K562 (cell line): ENCODE data around the gene NRXN3. TPM values are rescaled to one million over a fixed set of nuclear protein-coding genes. Genes with fewer than 3 reads are reported as not detected.

ENCODE experiments used
- ATAC-seq: fragments of 200-7000 bp; cut with Tn5 transposase; 3 replicates; pipeline ENCODE4 v1.9.1; 2020; ENCODE audit warnings: moderate library complexity
- BruUV-seq: library from RNA; stranded (reverse); fragments of 400-500 nt; replicated peaks from 2 replicates; lab custom pipeline; 2021; lab: Mats Ljungman, UMichigan
- CTCF ChIA-PET: fragments of 300-600 bp; formaldehyde crosslinking; extraction: SDS; loops from one replicate; lab custom pipeline; 2021; ENCODE audit warnings: low intra/inter-chr PET ratio; lab: Yijun Ruan, JAX
- POLR2A ChIA-PET: fragments of 300-600, 350-650 bp; sonication (Branson Sonifier 250); formaldehyde crosslinking; extraction: SDS; loops from one replicate; lab custom pipeline; 2021; ENCODE audit warnings: antibody characterized with exemption, inconsistent platforms; lab: Yijun Ruan, JAX
- DNase-seq, 4 experiments: peaks; one replicate each; pipeline versions ENCODE4 v3.0.0 to v3.0.0-alpha.2; 2011 to 2018; ENCODE audit warnings: low spot score in 3 of 4, mixed read lengths in 3 of 4; ENCODE audit errors: extremely low read depth in 1 of 4
- FAIRE-seq: peaks from 2 replicates; lab custom pipeline; 2011; peaks lifted over from hg19 to GRCh38; lab: Jason Lieb, UNC
- H2AFZ ChIP-seq: 2 replicates; pipeline ENCODE4 v1.6.0; 2011; ENCODE audit warnings: low read depth, low read length, control low read depth, inconsistent platforms
- H3K27ac ChIP-seq: fragments of 200-600 bp; 3 replicates; pipeline ENCODE4 v1.8.0; 2011; ENCODE audit warnings: low read depth, mild to moderate bottlenecking, control low read depth, inconsistent platforms, low read length, moderate library complexity, mixed read lengths; ENCODE audit errors: extremely low read depth
- H3K27me3 ChIP-seq, 2 experiments: fragments of 300-600 bp in 1 of 2; 2 replicates in 1 of 2; 3 replicates in 1 of 2; pipeline versions ENCODE4 v1.6.0 to v1.8.0; 2011; ENCODE audit warnings: inconsistent platforms in 2 of 2, low read length in 2 of 2, mild to moderate bottlenecking in 1 of 2, mixed read lengths in 1 of 2, moderate library complexity in 1 of 2; ENCODE audit not compliant: control insufficient read depth in 2 of 2, insufficient read depth in 2 of 2
- H3K36me3 ChIP-seq: fragments of 300-600 bp; 3 replicates; pipeline ENCODE4 v1.8.0; 2011; ENCODE audit warnings: mild to moderate bottlenecking, low read length, inconsistent platforms; ENCODE audit not compliant: control insufficient read depth, insufficient read depth
- H3K4me1 ChIP-seq, 2 experiments: fragments of 200-600 bp in 1 of 2; replicated peaks in 1 of 2; 2 replicates in 1 of 2; 3 replicates in 1 of 2; pipeline versions ENCODE4 v1.5.1 to v1.8.0; 2011; ENCODE audit warnings: inconsistent platforms in 2 of 2, low read length in 2 of 2, mild to moderate bottlenecking in 1 of 2, mixed read lengths in 1 of 2, moderate library complexity in 1 of 2; ENCODE audit not compliant: control insufficient read depth in 2 of 2, insufficient read depth in 2 of 2
- H3K4me2 ChIP-seq: 2 replicates; pipeline ENCODE4 v1.6.1; 2011; ENCODE audit warnings: low read length, control low read depth, inconsistent platforms, mixed read lengths; ENCODE audit not compliant: insufficient read depth
- H3K4me3 ChIP-seq: fragments of 200-600 bp; sonication (generic), shearing (Covaris generic); 2 replicates; pipeline ENCODE4 v1.5.1; 2016; ENCODE audit warnings: control low read depth, inconsistent platforms
- H3K79me2 ChIP-seq: fragments of 200-600 bp; 3 replicates; pipeline ENCODE4 v1.8.0; 2011; ENCODE audit warnings: low read length, inconsistent platforms; ENCODE audit not compliant: control insufficient read depth, insufficient read depth
- H3K9ac ChIP-seq, 2 experiments: 2 replicates each; pipeline versions ENCODE4 v1.6.0 to v1.6.1; 2011; ENCODE audit warnings: low read depth in 2 of 2, low read length in 2 of 2, control low read depth in 1 of 2, inconsistent platforms in 1 of 2, mild to moderate bottlenecking in 1 of 2, mixed read lengths in 1 of 2; ENCODE audit not compliant: insufficient read depth in 1 of 2
- H3K9me1 ChIP-seq: one replicate; pipeline ENCODE4 v1.6.0; 2011; ENCODE audit warnings: inconsistent platforms, mild to moderate bottlenecking, low read length, moderate library complexity; ENCODE audit not compliant: control insufficient read depth, insufficient read depth
- H3K9me3 ChIP-seq: replicated peaks from 2 replicates; pipeline ENCODE4 v1.5.1; 2011; ENCODE audit warnings: low read depth, low read length, inconsistent platforms; ENCODE audit not compliant: control insufficient read depth, insufficient read depth
- H4K20me1 ChIP-seq: replicated peaks from 2 replicates; pipeline ENCODE4 v1.6.1; 2011; ENCODE audit warnings: low read length, inconsistent platforms, mixed read lengths; ENCODE audit not compliant: control insufficient read depth, insufficient read depth
- BRD4 ChIP-seq: fragments of 200-600 bp; sonication (generic); IDR thresholded peaks from 2 replicates; pipeline ENCODE4 v1.6.1; 2017; ENCODE audit warnings: inconsistent platforms
- CHAMP1 ChIP-seq: fragments of 450-650 bp; IDR thresholded peaks from 2 replicates; pipeline ENCODE4 v1.6.1; 2016; ENCODE audit warnings: mild to moderate bottlenecking
- E2F3 ChIP-seq: fragments of 250-450 bp; sonication (Bioruptor Pico); IDR thresholded peaks from 2 replicates; pipeline ENCODE4 v1.4.0; 2020; ENCODE audit warnings: mild to moderate bottlenecking
- GMEB1 ChIP-seq: fragments of 250-450 bp; sonication (Bioruptor Pico); IDR thresholded peaks from 2 replicates; pipeline ENCODE4 v1.4.0; 2020; ENCODE audit warnings: mild to moderate bottlenecking
- RBFOX2 ChIP-seq: fragments of 200-400 bp; formaldehyde crosslinking; IDR thresholded peaks from 2 replicates; pipeline ENCODE4 v1.6.1; 2017; ENCODE audit warnings: low read depth, mild to moderate bottlenecking, low read length, moderate library complexity
- RBM15 ChIP-seq: fragments of 200-400 bp; formaldehyde crosslinking; IDR thresholded peaks from 2 replicates; pipeline ENCODE4 v1.6.1; 2018; ENCODE audit warnings: mild to moderate bottlenecking, low read length, moderate library complexity; ENCODE audit not compliant: insufficient read depth
- RHOXF2B ChIP-seq: fragments of 250-450 bp; sonication (Bioruptor Pico); conservative IDR thresholded peaks from 2 replicates; pipeline ENCODE4 v1.5.1; 2021
- SAFB ChIP-seq: fragments of 200-400 bp; formaldehyde crosslinking; IDR thresholded peaks from 2 replicates; pipeline ENCODE4 v1.6.1; 2017; ENCODE audit warnings: low read depth, low read length, borderline replicate concordance
- TEAD1 ChIP-seq, 2 experiments: fragments of 450-650 bp in 1 of 2; sonication (generic) in 1 of 2; formaldehyde crosslinking; IDR thresholded peaks; 2 replicates each; pipeline versions ENCODE4 v1.4.0 to v1.8.0; 2020 to 2022; ENCODE audit warnings: mild to moderate bottlenecking in 2 of 2, missing genetic modification reagents in 1 of 2
- ZNF507 ChIP-seq: conservative IDR thresholded peaks from 2 replicates; pipeline ENCODE4 v1.6.1; 2017; ENCODE audit warnings: missing genetic modification characterization, missing compliant biosample characterization
- ZNF717 ChIP-seq: fragments of 250-450 bp; sonication (Bioruptor Pico); IDR thresholded peaks from 2 replicates; pipeline ENCODE4 v1.5.0; 2021
- WGBS: fragments of 100-300 bp; shearing (Covaris generic); methylation state at CpG from one replicate; pipeline ENCODE4 v1.1.6; 2016; ENCODE audit warnings: low coverage, mixed read lengths; ENCODE audit not compliant: insufficient coverage; ENCODE audit errors: missing lambda C conversion rate; 5-methylcytosine and 5-hydroxymethylcytosine counted together
- in situ Hi-C: fragments of 300-500 bp; cut with MboI; formaldehyde crosslinking; loops from 4 replicates; pipeline ENCODE4 v1.15.0; 2018; ENCODE audit warnings: inconsistent platforms, mixed read lengths
- intact Hi-C: fragments of 100-400 bp; cut with micrococcal nuclease; formaldehyde crosslinking; loops from 2 replicates; pipeline ENCODE4 v1.14.2; 2022
- polyA plus RNA-seq, 8 experiments: library from polyadenylated mRNA; depleted of rRNA in 4 of 8; stranded (reverse) in 5 of 8; unstranded in 3 of 8; fragments of >200 nt; fragmentation: Nextera tagmentation in 2 of 8; fragmentation: Illumina TruSeq in 1 of 8; extraction: Ambion mirVana in 2 of 8; extraction: Trizol in 1 of 8; gene quantifications; 2 replicates each; pipeline versions ENCODE4 v1.2.1 to v1.2.3, GENCODE V29; 2011 to 2014; ENCODE audit warnings: inconsistent platforms in 1 of 8, missing spikeins in 1 of 8
- total RNA-seq, 7 experiments: library from RNA; depleted of rRNA in 6 of 7; stranded (reverse); fragments of >200 nt in 6 of 7; fragmentation: Illumina TruSeq in 2 of 7; extraction: Trizol in 2 of 7; gene quantifications; 2 replicates each; pipeline versions ENCODE4 v1.2.1 to v1.2.3, GENCODE V29; 2011 to 2021; ENCODE audit warnings: low replicate concordance in 1 of 7
- TF ChIP-seq, protein P1 (sequence below): fragments of 450-650 bp; IDR thresholded peaks from one replicate; pipeline ENCODE4 v1.6.1; 2018; ENCODE audit warnings: mild to moderate bottlenecking, moderate library complexity; ENCODE audit not compliant: partially characterized antibody

The NRXN3 gene
- total and polyA plus RNA-seq, 9 of the 15 experiments (the other 6 are each of a cell fraction or from before 2014, with no cell fraction given): 0.09 TPM; not detected in 8

GRCh38 chr14:79082883-79083282, 912.7 kb downstream of the NRXN3 start:
- H3K4me1 ChIP-seq: no peaks in the 10 kb centered on the region
- H3K9me3 ChIP-seq: no peaks in the 10 kb centered on the region
- H3K9ac ChIP-seq: no peak overlapping the region
- no peak overlapping the region for H2AFZ ChIP-seq
- no peaks in the 10 kb centered on the region for H3K36me3 ChIP-seq
- H3K4me2 ChIP-seq: no peak overlapping the region
- H3K4me3 ChIP-seq: no peak overlapping the region
- H3K79me2 ChIP-seq: no peaks in the 10 kb centered on the region
- H3K27me3 ChIP-seq: no peaks in the 10 kb centered on the region
- ChIA-PET CTCF (no interaction called here), POLR2A (no interaction called here)
- H4K20me1 ChIP-seq: no peaks in the 10 kb centered on the region
- in situ Hi-C loops: no loop called here
- DNase-seq (no peak), ATAC-seq (no peak), FAIRE-seq (no peak)
- no peaks in the 10 kb centered on the region for H3K9me1 ChIP-seq
- TF ChIP-seq RBFOX2 (no peak), TEAD1 (CRISPR knock-in tag; IDR thresholded peaks at IDR 0.05) (no peak), BRD4 (no peak), ZNF507 (tag) (no peak)
- TF ChIP-seq, protein P1, sequence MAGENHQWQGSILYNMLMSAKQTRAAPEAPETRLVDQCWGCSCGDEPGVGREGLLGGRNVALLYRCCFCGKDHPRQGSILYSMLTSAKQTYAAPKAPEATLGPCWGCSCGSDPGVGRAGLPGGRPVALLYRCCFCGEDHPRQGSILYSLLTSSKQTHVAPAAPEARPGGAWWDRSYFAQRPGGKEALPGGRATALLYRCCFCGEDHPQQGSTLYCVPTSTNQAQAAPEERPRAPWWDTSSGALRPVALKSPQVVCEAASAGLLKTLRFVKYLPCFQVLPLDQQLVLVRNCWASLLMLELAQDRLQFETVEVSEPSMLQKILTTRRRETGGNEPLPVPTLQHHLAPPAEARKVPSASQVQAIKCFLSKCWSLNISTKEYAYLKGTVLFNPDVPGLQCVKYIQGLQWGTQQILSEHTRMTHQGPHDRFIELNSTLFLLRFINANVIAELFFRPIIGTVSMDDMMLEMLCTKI: no peak
- H3K27ac ChIP-seq: no peak overlapping the region
- intact Hi-C loops: no loop called here
- no TSS peak for BruUV-seq
- 0% methylated on average over 2 of the region's 2 CpGs for WGBS

DNA sequence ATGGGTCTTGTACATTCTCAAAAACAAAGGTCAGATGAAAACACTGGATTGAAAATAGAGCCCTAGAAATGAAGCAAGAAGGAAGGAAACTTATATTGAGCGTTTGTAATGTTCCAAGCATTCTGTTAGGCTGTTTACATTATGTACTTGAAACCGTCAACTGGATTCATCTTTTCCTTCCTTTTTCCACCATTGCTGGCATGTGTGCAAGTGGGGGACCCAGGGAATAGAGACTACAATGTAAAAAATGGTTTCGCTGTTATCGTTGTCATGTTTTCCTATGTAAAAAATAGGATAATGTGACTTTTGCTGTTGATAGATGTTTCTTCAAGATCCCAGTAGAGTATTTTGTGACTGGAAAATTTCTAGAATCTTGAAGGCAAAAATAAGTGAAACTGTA, 913.2 kb downstream of the NRXN3 start:
- Histone ChIP-seq H3K4me3 (no peak overlapping the region), H4K20me1 (no peaks in the 10 kb centered on the region), H3K27ac (no peak overlapping the region), H3K4me1 (no peaks in the 10 kb centered on the region), H3K9ac (no peak overlapping the region), H3K4me2 (no peak overlapping the region), H3K36me3 (no peaks in the 10 kb centered on the region), H3K79me2 (no peaks in the 10 kb centered on the region), H2AFZ (no peak overlapping the region), H3K9me3 (no peaks in the 10 kb centered on the region), H3K27me3 (no peaks in the 10 kb centered on the region), H3K9me1 (no peaks in the 10 kb centered on the region)
- ChIA-PET POLR2A (no interaction called here), CTCF (no interaction called here)
- intact Hi-C loops: no loop called here
- in situ Hi-C loops: no loop called here
- FAIRE-seq: no peak
- BruUV-seq: no TSS peak
- 4% methylated on average over 4 of the region's 4 CpGs for WGBS
- no peak for DNase-seq
- no peak for ATAC-seq
- TF ChIP-seq SAFB (no peak), RHOXF2B (no peak), RBM15 (no peak), GMEB1 (CRISPR knock-in tag) (no peak), ZNF717 (no peak), CHAMP1 (no peak), E2F3 (CRISPR knock-in tag) (no peak)
